Activated CD8-positive, alpha-beta memory T cell treated with anti-CD3 and anti-CD28 coated beads, Interleukin-2, amount 10 ng/mL, durations not matched to agents 7 days and 5 days (primary cell): ENCODE measurements around the gene MTMR3. TPM values are rescaled to one million over a fixed set of nuclear protein-coding genes. Genes with fewer than 3 reads are reported as not detected.
"Not testable (repeated sequence)": the region's sequence is repeated elsewhere in the genome, so short reads cannot be mapped to it uniquely, and the experiment has no call there.

Source experiments
- ATAC-seq: fragments of 150-1000 bp; cut with Tn5 transposase; one replicate; pipeline ENCODE4 v1.10.0; 2021; ENCODE audit warnings: moderate library complexity
- CTCF ChIA-PET: fragments of 350-600 bp; sonication (Branson Sonifier 250); formaldehyde crosslinking; loops from one replicate; lab custom pipeline; 2021; ENCODE audit warnings: antibody characterized with exemption; lab: Charles Lee
- DNase-seq: peaks from one replicate; pipeline ENCODE4 v3.0.0-alpha.2; 2020
- H3K27ac Mint-ChIP-seq: one replicate; pipeline ENCODE4 v1.8.0; 2021; ENCODE audit warnings: mild to moderate bottlenecking, mixed read lengths
- H3K27me3 Mint-ChIP-seq: one replicate; pipeline ENCODE4 v1.8.0; 2021; ENCODE audit warnings: mixed read lengths
- H3K36me3 Mint-ChIP-seq: one replicate; pipeline ENCODE4 v1.8.0; 2021; ENCODE audit warnings: mild to moderate bottlenecking, mixed read lengths
- H3K4me1 Mint-ChIP-seq: one replicate; pipeline ENCODE4 v1.8.0; 2021; ENCODE audit warnings: mixed read lengths
- H3K4me3 Mint-ChIP-seq: one replicate; pipeline ENCODE4 v1.8.0; 2021; ENCODE audit warnings: mild to moderate bottlenecking, moderate library complexity, mixed read lengths
- H3K9me3 Mint-ChIP-seq: one replicate; pipeline ENCODE4 v1.8.0; 2022; ENCODE audit warnings: low read depth, mixed read lengths
- total RNA-seq, 2 experiments: library from RNA; stranded (reverse); gene quantifications; one replicate each; pipeline ENCODE4 v1.2.3, GENCODE V29; 2021

MTMR3 gene
- total RNA-seq = 10 to 100 TPM; 26.1 to 26.4 TPM

DNA sequence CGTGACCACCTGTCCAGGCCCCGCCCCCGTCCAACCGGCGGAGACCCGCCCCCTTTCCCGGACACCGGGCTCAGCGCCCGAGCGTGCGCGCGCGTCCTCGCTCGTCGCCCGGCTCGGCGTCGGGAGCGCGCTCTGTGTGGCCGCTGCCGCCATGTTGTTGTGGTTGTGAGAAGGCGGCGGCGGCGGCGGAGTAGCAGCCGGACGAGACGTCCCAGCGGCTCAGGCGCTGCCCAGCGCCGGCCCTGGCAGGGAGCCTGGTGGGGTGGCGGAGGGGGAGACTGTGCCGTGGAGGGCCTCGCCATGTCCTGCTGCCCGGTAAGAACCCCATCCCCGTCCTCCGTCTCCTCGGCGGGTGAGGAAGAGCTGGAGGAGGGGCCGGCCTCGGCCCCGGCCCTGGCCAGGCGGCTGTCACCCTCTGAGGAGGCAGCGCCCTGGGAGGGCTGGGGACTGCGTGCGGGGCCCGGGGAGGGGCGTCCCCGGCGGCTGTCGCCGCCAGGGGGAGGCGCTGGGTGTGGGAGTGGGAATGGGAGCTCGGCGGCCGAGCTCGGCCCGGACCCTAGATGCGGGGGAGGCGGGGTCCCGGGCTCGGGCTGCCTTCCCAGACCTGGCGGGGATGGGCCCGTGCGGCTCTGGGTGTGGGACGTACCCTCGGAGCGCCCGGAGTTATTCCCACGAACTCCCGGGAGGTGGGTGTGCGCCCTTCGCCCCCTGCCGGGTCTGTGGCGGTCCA lies at the start of gene MTMR3:
MTMR3 (plus strand) TSS at position 130 of the 730 bp plus-strand sequence. CDS start 87,886 bp downstream, outside the sequence.
- peak within 1 kb of the TSS; percentile 87 for H3K4me3 Mint-ChIP-seq
- peaks cover 7% of the 10 kb centered on the region for H3K27me3 Mint-ChIP-seq
- DNase-seq (peak; percentile 94), ATAC-seq (peak; percentile 85)
- peaks cover 2% of the 10 kb centered on the region for H3K36me3 Mint-ChIP-seq
- H3K9me3 Mint-ChIP-seq = no peaks in the 10 kb centered on the region
- CTCF ChIA-PET = interaction anchor here (0.9 to 1.7 kb wide), 4 partner anchors 18 to 258 kb away, joined by 3 to 4 read pairs (median 4); no protein-coding TSS in a partner anchor
- peak within 1 kb of the TSS; percentile 85 for H3K27ac Mint-ChIP-seq
- peaks cover 12% of the 10 kb centered on the region for H3K4me1 Mint-ChIP-seq

DNA sequence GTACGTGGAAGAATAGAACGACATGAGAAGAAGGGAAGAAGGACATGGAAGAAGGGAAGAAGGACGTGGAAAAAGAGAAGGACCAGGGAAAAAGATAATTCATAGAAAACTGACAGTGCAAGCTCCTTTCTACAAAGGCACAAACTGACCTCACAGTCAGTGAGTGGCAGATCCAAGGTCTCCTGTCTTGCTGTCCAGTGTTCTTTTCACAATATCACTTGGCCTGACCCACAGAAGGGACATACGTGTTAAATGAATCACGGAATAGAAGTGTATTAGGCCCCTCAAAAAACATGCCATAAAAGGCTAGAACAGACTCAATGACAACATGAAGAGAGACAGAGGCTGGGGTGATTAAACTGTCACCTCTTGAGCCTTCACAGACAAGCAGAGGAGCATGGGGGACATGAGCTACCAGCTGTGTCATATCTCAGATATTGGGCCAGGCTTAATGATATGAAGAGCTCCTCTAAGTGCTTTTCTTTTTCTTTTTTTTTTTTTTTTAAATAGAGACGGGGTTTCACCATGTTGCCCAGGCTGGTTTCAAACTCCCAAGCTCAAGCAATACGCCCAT lies 49.5 kb upstream of the MTMR3 start:
- no peak overlapping the region for H3K27ac Mint-ChIP-seq
- H3K36me3 Mint-ChIP-seq = peaks cover 29% of the 10 kb centered on the region

DNA sequence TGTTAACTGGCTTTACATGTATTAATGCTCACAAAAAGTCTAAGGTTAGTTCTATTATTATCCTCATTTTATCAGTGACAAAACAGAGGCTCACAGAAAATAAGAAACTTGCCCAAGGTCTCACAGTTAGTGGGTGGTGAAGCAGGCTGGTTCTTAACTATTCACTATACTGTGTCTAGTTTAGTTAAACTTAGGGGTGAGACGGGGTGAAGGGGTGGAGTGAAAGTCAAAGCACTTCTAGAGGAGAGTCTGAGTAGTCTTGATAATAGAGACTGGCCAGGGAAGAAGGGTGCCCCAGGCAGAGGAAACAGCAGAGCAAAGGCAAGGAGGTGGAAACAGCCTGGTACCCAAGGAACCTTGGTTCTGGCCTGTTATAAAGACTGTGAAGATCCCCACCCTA lies 48.9 kb upstream of the MTMR3 start:
- DNase-seq (no peak), ATAC-seq (no peak)
- H3K4me3 Mint-ChIP-seq = no peak overlapping the region
- no peaks in the 10 kb centered on the region for H3K27me3 Mint-ChIP-seq
- CTCF ChIA-PET = no interaction called here
- no peaks in the 10 kb centered on the region for H3K9me3 Mint-ChIP-seq
- no peak overlapping the region for H3K27ac Mint-ChIP-seq
- peaks cover 36% of the 10 kb centered on the region for H3K4me1 Mint-ChIP-seq
- H3K36me3 Mint-ChIP-seq = peaks cover 29% of the 10 kb centered on the region

More for the DNA sequence above, 49.5 kb upstream of the MTMR3 start:
- H3K4me3 Mint-ChIP-seq = no peak overlapping the region
- no peaks in the 10 kb centered on the region for H3K27me3 Mint-ChIP-seq
- ATAC-seq = no peak
- CTCF ChIA-PET = no interaction called here
- H3K4me1 Mint-ChIP-seq = peaks cover 30% of the 10 kb centered on the region
- DNase-seq = no peak
- no peaks in the 10 kb centered on the region for H3K9me3 Mint-ChIP-seq

DNA sequence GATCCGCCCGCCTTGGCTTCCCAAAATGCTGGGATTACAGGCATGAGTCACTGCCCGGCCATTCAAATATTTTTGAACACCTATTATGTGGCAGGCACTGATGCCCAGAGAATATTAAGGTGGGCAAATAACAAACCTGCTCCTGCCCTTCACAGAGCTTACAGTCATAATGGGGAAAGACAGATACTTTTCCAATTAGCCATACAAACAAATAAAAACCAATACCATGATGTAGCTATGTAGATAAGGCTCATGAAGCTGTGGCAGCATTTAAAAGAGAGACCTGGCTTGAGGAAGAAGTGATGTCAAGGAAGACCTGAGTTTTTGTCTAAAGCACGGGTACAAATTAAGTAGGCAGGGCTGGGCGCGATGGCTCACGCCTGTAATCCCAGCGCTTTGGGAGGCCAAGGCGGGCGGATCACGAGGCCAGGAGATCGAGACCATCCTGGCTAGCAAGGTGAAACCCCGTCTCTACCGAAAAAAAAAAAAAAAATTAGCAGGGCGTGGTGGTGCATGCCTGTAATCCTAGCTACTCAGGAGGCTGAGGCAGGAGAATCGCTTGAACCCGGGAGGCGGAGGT lies 46.1 kb upstream of the MTMR3 start:
- CTCF ChIA-PET = interaction anchor here (0.6 to 1.0 kb wide), 2 partner anchors 135 to 168 kb away, joined by 3 to 4 read pairs; no protein-coding TSS in a partner anchor
- peaks cover 32% of the 10 kb centered on the region for H3K4me1 Mint-ChIP-seq
- peak overlapping the region; percentile 10 for H3K27ac Mint-ChIP-seq

DNA sequence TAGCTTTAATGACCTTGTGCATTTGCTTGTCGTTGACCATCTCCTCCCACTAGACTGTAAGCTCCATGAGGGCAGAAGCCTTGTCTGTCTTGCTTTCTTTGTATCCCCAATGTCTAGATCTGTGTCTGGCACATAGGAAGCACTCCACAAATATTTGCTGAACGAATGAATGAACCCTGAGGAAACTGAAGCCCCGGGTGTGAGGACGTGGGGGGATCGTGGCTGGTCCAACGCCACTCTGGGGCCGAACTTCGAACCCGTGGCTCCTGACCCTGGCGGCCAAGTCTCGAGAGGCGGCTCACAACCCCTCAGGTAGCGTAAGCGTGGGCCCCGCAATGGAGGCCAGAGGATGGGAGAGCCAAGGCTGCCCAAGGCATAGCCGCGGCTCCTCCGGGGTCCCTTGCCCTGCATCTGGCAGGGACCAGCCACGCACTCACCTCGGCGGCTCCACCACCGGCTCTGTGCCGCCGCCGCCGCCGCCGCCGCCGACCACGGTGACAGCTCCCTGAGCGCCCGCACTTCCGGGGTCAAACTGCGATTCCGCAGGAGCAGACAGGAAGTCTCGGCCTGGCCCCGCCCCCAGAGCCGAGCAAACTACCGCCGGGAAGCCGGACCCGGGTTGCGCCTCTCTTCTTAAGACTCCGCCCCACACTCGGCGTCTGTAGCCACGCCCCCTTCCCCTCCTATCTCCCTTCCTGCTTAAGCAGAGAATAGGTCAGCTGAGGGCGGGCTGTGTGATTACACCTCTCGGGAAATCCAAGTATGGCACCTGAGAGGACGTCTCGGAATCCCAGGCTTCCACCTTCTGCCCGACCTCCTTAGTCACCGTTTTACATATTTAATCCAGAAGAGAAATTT lies 45.0 kb upstream of the MTMR3 start, which contains the start of gene ASCC2:
ASCC2 (minus strand) TSS at position 534 of the 858 bp plus-strand sequence. CDS start 5,949 bp downstream, outside the sequence.
- no peaks in the 10 kb centered on the region for H3K27me3 Mint-ChIP-seq
- peaks cover 19% of the 10 kb centered on the region for H3K36me3 Mint-ChIP-seq
- H3K9me3 Mint-ChIP-seq = no peaks in the 10 kb centered on the region
- CTCF ChIA-PET = interaction anchor here (0.6 to 1.5 kb wide), 6 partner anchors 56 to 212 kb away, joined by 3 to 4 read pairs (median 3); no protein-coding TSS in a partner anchor
- peak within 1 kb of the TSS; percentile 88 for H3K27ac Mint-ChIP-seq
- H3K4me3 Mint-ChIP-seq = peak within 1 kb of the TSS; percentile 91
- H3K4me1 Mint-ChIP-seq = peaks cover 32% of the 10 kb centered on the region
- DNase-seq = peak; percentile 100
- ATAC-seq = peak; percentile 99

More for the DNA sequence above, 46.1 kb upstream of the MTMR3 start:
- not testable (repeated sequence) for H3K27me3 Mint-ChIP-seq, ATAC-seq, DNase-seq, H3K9me3 Mint-ChIP-seq
- peaks cover 24% of the 10 kb centered on the region for H3K36me3 Mint-ChIP-seq
- peak overlapping the region; percentile 91 for H3K4me3 Mint-ChIP-seq

DNA sequence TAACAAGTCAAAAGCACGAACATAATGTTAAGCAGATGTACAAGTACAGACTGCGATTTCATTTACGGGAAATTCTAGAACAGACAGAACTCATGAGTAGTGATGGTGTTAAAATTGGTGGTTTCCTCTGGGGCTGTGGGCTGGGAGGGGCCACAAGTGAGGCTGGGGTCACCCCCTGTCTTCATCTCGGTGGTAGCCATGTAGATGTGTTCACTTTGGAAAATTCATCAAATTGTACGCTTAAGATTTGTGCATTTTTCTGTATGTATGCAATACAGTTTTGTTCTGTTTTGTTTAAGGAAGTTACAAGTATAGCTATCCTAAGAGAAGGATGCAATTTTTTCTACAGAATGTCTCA lies 44.4 kb upstream of the MTMR3 start:
- Mint-ChIP-seq H3K4me1 (peaks cover 32% of the 10 kb centered on the region), H3K9me3 (no peaks in the 10 kb centered on the region), H3K27ac (peak overlapping the region; percentile 88), H3K36me3 (peaks cover 13% of the 10 kb centered on the region), H3K4me3 (peak overlapping the region; percentile 91), H3K27me3 (no peaks in the 10 kb centered on the region)
- DNase-seq = no peak
- CTCF ChIA-PET = interaction anchor here (0.5 to 1.5 kb wide), 5 partner anchors 56 to 251 kb away, joined by 3 to 4 read pairs (median 3); no protein-coding TSS in a partner anchor
- ATAC-seq = no peak

DNA sequence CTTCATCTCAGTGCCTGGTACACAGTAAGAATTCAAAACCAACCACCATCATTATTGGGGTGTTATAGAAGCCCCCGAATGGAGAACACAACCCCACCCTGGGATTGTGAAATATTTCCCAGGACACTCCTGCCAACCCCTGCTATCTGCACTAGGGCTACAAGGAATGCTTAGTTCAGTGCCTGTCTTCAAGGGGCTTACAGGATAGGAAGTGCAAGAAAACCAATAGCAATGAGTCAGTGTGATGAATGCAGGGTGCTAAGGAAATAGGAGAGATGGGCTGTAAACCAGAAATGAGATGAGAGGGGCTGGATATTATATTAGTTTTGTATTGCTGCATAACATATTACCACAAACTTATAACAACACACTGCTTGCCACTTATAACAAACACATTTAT lies 43.9 kb upstream of the MTMR3 start:
- Mint-ChIP-seq H3K27ac (peak overlapping the region; percentile 88), H3K4me3 (peak overlapping the region; percentile 91), H3K27me3 (no peaks in the 10 kb centered on the region), H3K9me3 (no peaks in the 10 kb centered on the region), H3K36me3 (peaks cover 12% of the 10 kb centered on the region), H3K4me1 (peaks cover 32% of the 10 kb centered on the region)
- ATAC-seq (no peak), DNase-seq (no peak)
- CTCF ChIA-PET = interaction anchor here (0.5 to 1.5 kb wide), 2 partner anchors 213 to 251 kb away, joined by 3 read pairs; no protein-coding TSS in a partner anchor

DNA sequence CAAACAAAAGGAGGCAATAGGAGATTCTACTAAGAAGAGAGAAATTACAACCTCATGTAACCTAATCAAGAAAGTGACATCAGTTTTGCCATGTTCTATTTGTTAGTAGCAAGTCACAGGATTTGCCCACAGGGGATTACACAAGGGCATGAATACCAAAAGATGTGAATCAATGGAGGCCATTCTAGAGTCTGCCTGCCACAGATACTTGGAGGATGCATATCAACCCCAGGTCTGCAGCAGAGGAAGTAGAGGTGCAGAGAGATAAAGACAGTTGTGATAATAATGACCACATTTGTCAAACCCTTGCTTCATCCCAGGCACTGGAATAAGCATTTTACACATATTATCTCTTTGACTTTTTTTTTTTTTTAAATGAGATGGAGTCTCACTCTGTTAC lies 42.5 kb upstream of the MTMR3 start:
- H3K9me3 Mint-ChIP-seq = no peaks in the 10 kb centered on the region
- H3K27ac Mint-ChIP-seq = no peak overlapping the region
- CTCF ChIA-PET = no interaction called here
- no peak for ATAC-seq
- H3K4me1 Mint-ChIP-seq = peaks cover 30% of the 10 kb centered on the region
- no peaks in the 10 kb centered on the region for H3K27me3 Mint-ChIP-seq
- peaks cover 7% of the 10 kb centered on the region for H3K36me3 Mint-ChIP-seq
- no peak for DNase-seq
- H3K4me3 Mint-ChIP-seq = no peak overlapping the region

DNA sequence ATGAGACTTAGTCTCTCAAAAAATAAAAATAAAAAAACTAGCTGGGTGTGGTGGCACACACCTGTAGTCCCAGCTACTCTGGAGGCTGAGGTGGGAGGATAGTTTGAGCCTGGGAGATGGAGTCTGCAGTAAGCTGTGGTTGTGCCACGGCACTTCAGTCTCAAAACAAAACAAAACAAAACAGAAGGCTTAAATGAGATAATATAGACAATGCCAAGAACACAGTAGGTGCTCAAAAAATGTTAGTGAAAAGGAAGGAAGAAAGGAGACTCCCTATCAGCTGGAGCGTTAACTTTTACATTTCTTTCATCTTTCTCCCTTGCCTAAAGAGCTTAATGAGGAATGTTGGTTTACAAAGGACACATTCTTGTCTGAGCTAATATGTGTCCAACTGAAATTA lies 40.8 kb upstream of the MTMR3 start:
- H3K36me3 Mint-ChIP-seq = peaks cover 6% of the 10 kb centered on the region
- CTCF ChIA-PET = no interaction called here
- H3K4me1 Mint-ChIP-seq = peaks cover 16% of the 10 kb centered on the region
- DNase-seq (no peak), ATAC-seq (no peak)
- no peak overlapping the region for H3K4me3 Mint-ChIP-seq
- H3K9me3 Mint-ChIP-seq = no peaks in the 10 kb centered on the region
- H3K27ac Mint-ChIP-seq = no peak overlapping the region
- no peaks in the 10 kb centered on the region for H3K27me3 Mint-ChIP-seq

DNA sequence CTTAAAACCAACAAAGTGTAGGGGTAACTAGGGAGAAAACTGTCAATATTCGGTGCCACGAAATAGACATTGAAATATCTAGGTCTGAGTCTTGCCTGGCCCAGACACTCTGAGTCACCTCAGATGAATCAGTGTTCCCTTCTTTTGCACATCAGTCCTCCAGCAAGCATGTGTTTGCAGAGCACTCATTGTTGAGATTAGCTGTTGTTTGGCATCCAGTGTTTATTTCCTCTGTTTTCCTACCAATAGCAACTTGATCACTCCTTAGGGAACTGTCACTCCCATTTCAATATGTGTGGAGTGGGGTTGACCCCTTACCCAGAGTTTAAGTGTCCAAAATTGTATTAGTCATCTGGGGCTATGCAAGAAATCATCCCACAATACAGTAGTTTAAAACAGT lies 40.2 kb upstream of the MTMR3 start:
- Mint-ChIP-seq H3K27ac (no peak overlapping the region), H3K4me1 (peaks cover 10% of the 10 kb centered on the region), H3K4me3 (no peak overlapping the region), H3K27me3 (no peaks in the 10 kb centered on the region), H3K36me3 (peaks cover 4% of the 10 kb centered on the region), H3K9me3 (no peaks in the 10 kb centered on the region)
- no peak for ATAC-seq
- DNase-seq = no peak
- CTCF ChIA-PET = no interaction called here

DNA sequence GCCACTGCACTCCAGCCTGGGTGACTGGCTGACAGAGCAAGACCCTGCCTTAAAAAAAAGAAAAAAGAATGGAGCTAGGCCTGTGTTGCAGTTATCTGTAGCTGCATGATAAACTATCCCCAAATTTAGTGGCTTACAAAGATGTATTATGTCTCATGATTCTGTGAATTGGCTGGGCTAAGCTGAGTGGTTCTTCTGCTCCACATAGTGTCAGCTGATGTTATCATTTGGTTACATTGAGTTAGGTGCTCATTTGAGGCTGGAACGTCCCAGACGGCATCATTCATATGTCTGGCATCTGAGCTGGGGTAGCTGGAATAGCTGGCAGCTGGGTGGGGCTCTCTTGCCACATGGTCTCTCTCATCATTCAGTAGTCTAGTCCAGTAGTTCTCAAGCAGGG lies 36.7 kb upstream of the MTMR3 start:
- Mint-ChIP-seq H3K4me3 (no peak overlapping the region), H3K36me3 (peaks cover 4% of the 10 kb centered on the region), H3K9me3 (no peaks in the 10 kb centered on the region), H3K4me1 (no peaks in the 10 kb centered on the region), H3K27me3 (peaks cover 2% of the 10 kb centered on the region), H3K27ac (no peak overlapping the region)
- CTCF ChIA-PET = interaction anchor here (0.6 to 1.2 kb wide), 2 partner anchors 85 to 311 kb away, joined by 3 read pairs; no protein-coding TSS in a partner anchor
- DNase-seq = no peak
- ATAC-seq = no peak

DNA sequence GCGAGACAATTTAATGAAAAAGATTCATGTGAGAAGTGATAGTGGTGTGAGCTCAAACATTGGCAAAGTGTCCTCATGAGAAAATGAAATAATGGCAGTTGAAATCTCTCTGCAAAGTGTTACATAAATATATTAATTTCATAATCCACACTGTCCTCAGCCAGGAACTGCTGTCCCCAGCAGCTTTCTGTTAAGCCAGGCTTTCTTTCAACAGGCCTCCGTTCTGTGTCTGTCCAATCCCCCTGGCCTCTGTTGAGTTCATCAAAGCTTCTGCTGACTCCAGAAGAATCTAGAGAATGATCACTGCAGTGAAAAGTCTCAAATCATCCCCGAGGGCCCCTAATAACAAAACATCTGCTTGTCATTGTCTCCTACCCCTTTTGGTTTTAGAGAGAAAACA lies 34.9 kb upstream of the MTMR3 start:
- Mint-ChIP-seq H3K4me3 (no peak overlapping the region), H3K36me3 (peaks cover 4% of the 10 kb centered on the region), H3K27me3 (peaks cover 2% of the 10 kb centered on the region), H3K4me1 (no peaks in the 10 kb centered on the region), H3K9me3 (no peaks in the 10 kb centered on the region), H3K27ac (no peak overlapping the region)
- DNase-seq (no peak), ATAC-seq (no peak)
- CTCF ChIA-PET = no interaction called here

DNA sequence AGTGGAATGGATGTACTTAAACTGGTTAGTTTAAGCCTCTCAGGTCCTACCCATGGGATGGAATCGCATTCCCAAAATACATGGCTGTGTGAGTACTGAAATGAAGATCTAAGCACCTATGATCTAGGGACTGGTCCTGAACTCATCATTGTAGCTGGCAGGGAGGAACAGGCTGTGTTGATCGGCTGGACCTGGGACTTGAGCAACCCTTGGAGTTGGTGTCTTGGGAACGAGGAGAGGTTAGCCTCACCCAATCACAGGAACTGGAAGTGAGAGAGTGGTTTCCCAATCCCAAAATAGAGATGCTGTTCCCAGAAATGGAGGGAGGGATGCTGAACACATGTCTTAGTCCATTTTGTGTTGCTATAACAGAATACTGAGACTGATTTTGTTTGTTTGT lies 28.5 kb upstream of the MTMR3 start:
- CTCF ChIA-PET = no interaction called here
- no peaks in the 10 kb centered on the region for H3K36me3 Mint-ChIP-seq
- H3K4me1 Mint-ChIP-seq = no peaks in the 10 kb centered on the region
- H3K4me3 Mint-ChIP-seq = no peak overlapping the region
- DNase-seq (no peak), ATAC-seq (no peak)
- H3K27me3 Mint-ChIP-seq = no peaks in the 10 kb centered on the region
- H3K9me3 Mint-ChIP-seq = no peaks in the 10 kb centered on the region
- no peak overlapping the region for H3K27ac Mint-ChIP-seq
